K562 (cell line): ENCODE results near the gene PEX3. TPM values are rescaled to one million over a fixed set of nuclear protein-coding genes. Genes with fewer than 3 reads are reported as not detected.

Experiments used
- ATAC-seq: fragments of 200-7000 bp; cut with Tn5 transposase; 3 replicates; pipeline ENCODE4 v1.9.1; 2020; ENCODE audit warnings: moderate library complexity
- BruUV-seq: library from RNA; stranded (reverse); fragments of 400-500 nt; replicated peaks from 2 replicates; lab custom pipeline; 2021; lab: Mats Ljungman, UMichigan
- CTCF ChIA-PET: fragments of 300-600 bp; formaldehyde crosslinking; extraction: SDS; loops from one replicate; lab custom pipeline; 2021; ENCODE audit warnings: low intra/inter-chr PET ratio; lab: Yijun Ruan, JAX
- POLR2A ChIA-PET: fragments of 300-600, 350-650 bp; sonication (Branson Sonifier 250); formaldehyde crosslinking; extraction: SDS; loops from one replicate; lab custom pipeline; 2021; ENCODE audit warnings: antibody characterized with exemption, inconsistent platforms; lab: Yijun Ruan, JAX
- DNase-seq, 4 experiments: peaks; one replicate each; pipeline versions ENCODE4 v3.0.0 to v3.0.0-alpha.2; 2011 to 2018; ENCODE audit warnings: low spot score in 3 of 4, mixed read lengths in 3 of 4; ENCODE audit errors: extremely low read depth in 1 of 4
- FAIRE-seq: peaks from 2 replicates; lab custom pipeline; 2011; peaks lifted over from hg19 to GRCh38; lab: Jason Lieb, UNC
- H2AFZ ChIP-seq: 2 replicates; pipeline ENCODE4 v1.6.0; 2011; ENCODE audit warnings: low read depth, low read length, control low read depth, inconsistent platforms
- H3K27ac ChIP-seq: fragments of 200-600 bp; 3 replicates; pipeline ENCODE4 v1.8.0; 2011; ENCODE audit warnings: low read depth, mild to moderate bottlenecking, control low read depth, inconsistent platforms, low read length, moderate library complexity, mixed read lengths; ENCODE audit errors: extremely low read depth
- H3K27me3 ChIP-seq, 2 experiments: fragments of 300-600 bp in 1 of 2; 2 replicates in 1 of 2; 3 replicates in 1 of 2; pipeline versions ENCODE4 v1.6.0 to v1.8.0; 2011; ENCODE audit warnings: inconsistent platforms in 2 of 2, low read length in 2 of 2, mild to moderate bottlenecking in 1 of 2, mixed read lengths in 1 of 2, moderate library complexity in 1 of 2; ENCODE audit not compliant: control insufficient read depth in 2 of 2, insufficient read depth in 2 of 2
- H3K36me3 ChIP-seq: fragments of 300-600 bp; 3 replicates; pipeline ENCODE4 v1.8.0; 2011; ENCODE audit warnings: mild to moderate bottlenecking, low read length, inconsistent platforms; ENCODE audit not compliant: control insufficient read depth, insufficient read depth
- H3K4me1 ChIP-seq, 2 experiments: fragments of 200-600 bp in 1 of 2; replicated peaks in 1 of 2; 2 replicates in 1 of 2; 3 replicates in 1 of 2; pipeline versions ENCODE4 v1.5.1 to v1.8.0; 2011; ENCODE audit warnings: inconsistent platforms in 2 of 2, low read length in 2 of 2, mild to moderate bottlenecking in 1 of 2, mixed read lengths in 1 of 2, moderate library complexity in 1 of 2; ENCODE audit not compliant: control insufficient read depth in 2 of 2, insufficient read depth in 2 of 2
- H3K4me2 ChIP-seq: 2 replicates; pipeline ENCODE4 v1.6.1; 2011; ENCODE audit warnings: low read length, control low read depth, inconsistent platforms, mixed read lengths; ENCODE audit not compliant: insufficient read depth
- H3K4me3 ChIP-seq: fragments of 200-600 bp; sonication (generic), shearing (Covaris generic); 2 replicates; pipeline ENCODE4 v1.5.1; 2016; ENCODE audit warnings: control low read depth, inconsistent platforms
- H3K79me2 ChIP-seq: fragments of 200-600 bp; 3 replicates; pipeline ENCODE4 v1.8.0; 2011; ENCODE audit warnings: low read length, inconsistent platforms; ENCODE audit not compliant: control insufficient read depth, insufficient read depth
- H3K9ac ChIP-seq, 2 experiments: 2 replicates each; pipeline versions ENCODE4 v1.6.0 to v1.6.1; 2011; ENCODE audit warnings: low read depth in 2 of 2, low read length in 2 of 2, control low read depth in 1 of 2, inconsistent platforms in 1 of 2, mild to moderate bottlenecking in 1 of 2, mixed read lengths in 1 of 2; ENCODE audit not compliant: insufficient read depth in 1 of 2
- H3K9me1 ChIP-seq: one replicate; pipeline ENCODE4 v1.6.0; 2011; ENCODE audit warnings: inconsistent platforms, mild to moderate bottlenecking, low read length, moderate library complexity; ENCODE audit not compliant: control insufficient read depth, insufficient read depth
- H3K9me3 ChIP-seq: replicated peaks from 2 replicates; pipeline ENCODE4 v1.5.1; 2011; ENCODE audit warnings: low read depth, low read length, inconsistent platforms; ENCODE audit not compliant: control insufficient read depth, insufficient read depth
- H4K20me1 ChIP-seq: replicated peaks from 2 replicates; pipeline ENCODE4 v1.6.1; 2011; ENCODE audit warnings: low read length, inconsistent platforms, mixed read lengths; ENCODE audit not compliant: control insufficient read depth, insufficient read depth
- FOXP1 ChIP-seq: sonication (generic); formaldehyde crosslinking; IDR thresholded peaks from 2 replicates; pipeline ENCODE4 v1.8.0; 2022; ENCODE audit warnings: mild to moderate bottlenecking, missing genetic modification reagents
- JUND ChIP-seq, 2 experiments: IDR thresholded peaks; 2 replicates in 1 of 2; 3 replicates in 1 of 2; pipeline ENCODE4 v1.6.1; 2011; ENCODE audit warnings: borderline replicate concordance in 2 of 2, low read depth in 2 of 2, low read length in 2 of 2, improper control_type of control experiment in 1 of 2, missing biosample characterization in 1 of 2, missing genetic modification characterization in 1 of 2, missing genetic modification reagents in 1 of 2
- MBD2 ChIP-seq: sonication (generic); IDR thresholded peaks from 2 replicates; pipeline ENCODE4 v1.6.1; 2016; ENCODE audit warnings: low read depth, borderline replicate concordance
- PHF8 ChIP-seq: fragments of 200-600 bp; sonication (generic); IDR thresholded peaks from 2 replicates; pipeline ENCODE4 v1.6.1; 2012; ENCODE audit warnings: mixed run types, mild to moderate bottlenecking, inconsistent platforms, low read length, moderate library complexity, borderline replicate concordance
- TRIM28 ChIP-seq: fragments of 450-650 bp; IDR thresholded peaks from 2 replicates; pipeline ENCODE4 v1.6.1; 2017
- ZNF197 ChIP-seq: fragments of 200-800 bp; sonication (Bioruptor generic); IDR thresholded peaks from 2 replicates; pipeline ENCODE4 v1.6.1; 2016; ENCODE audit warnings: low read depth, missing genetic modification characterization, missing compliant biosample characterization
- WGBS: fragments of 100-300 bp; shearing (Covaris generic); methylation state at CpG from one replicate; pipeline ENCODE4 v1.1.6; 2016; ENCODE audit warnings: low coverage, mixed read lengths; ENCODE audit not compliant: insufficient coverage; ENCODE audit errors: missing lambda C conversion rate; 5-methylcytosine and 5-hydroxymethylcytosine counted together
- in situ Hi-C: fragments of 300-500 bp; cut with MboI; formaldehyde crosslinking; loops from 4 replicates; pipeline ENCODE4 v1.15.0; 2018; ENCODE audit warnings: inconsistent platforms, mixed read lengths
- intact Hi-C: fragments of 100-400 bp; cut with micrococcal nuclease; formaldehyde crosslinking; loops from 2 replicates; pipeline ENCODE4 v1.14.2; 2022
- polyA plus RNA-seq, 8 experiments: library from polyadenylated mRNA; depleted of rRNA in 4 of 8; stranded (reverse) in 5 of 8; unstranded in 3 of 8; fragments of >200 nt; fragmentation: Nextera tagmentation in 2 of 8; fragmentation: Illumina TruSeq in 1 of 8; extraction: Ambion mirVana in 2 of 8; extraction: Trizol in 1 of 8; gene quantifications; 2 replicates each; pipeline versions ENCODE4 v1.2.1 to v1.2.3, GENCODE V29; 2011 to 2014; ENCODE audit warnings: inconsistent platforms in 1 of 8, missing spikeins in 1 of 8
- total RNA-seq, 7 experiments: library from RNA; depleted of rRNA in 6 of 7; stranded (reverse); fragments of >200 nt in 6 of 7; fragmentation: Illumina TruSeq in 2 of 7; extraction: Trizol in 2 of 7; gene quantifications; 2 replicates each; pipeline versions ENCODE4 v1.2.1 to v1.2.3, GENCODE V29; 2011 to 2021; ENCODE audit warnings: low replicate concordance in 1 of 7
- TF ChIP-seq, protein P1 (sequence below): fragments of 450-650 bp; formaldehyde crosslinking; IDR thresholded peaks from 2 replicates; pipeline ENCODE4 v1.4.0; 2022; ENCODE audit warnings: mild to moderate bottlenecking, moderate library complexity
- TF ChIP-seq, protein P2 (sequence below), 2 experiments: fragments of 450-650 bp in 1 of 2; sonication (generic) in 1 of 2; formaldehyde crosslinking in 1 of 2; IDR thresholded peaks in 1 of 2; conservative IDR thresholded peaks in 1 of 2; 2 replicates each; pipeline versions ENCODE4 v1.6.1 to v1.8.1; 2016 to 2023; ENCODE audit warnings: mild to moderate bottlenecking in 2 of 2, moderate library complexity in 2 of 2, inconsistent platforms in 1 of 2, missing genetic modification reagents in 1 of 2
- TF ChIP-seq, protein P3 (sequence below): sonication (generic); formaldehyde crosslinking; IDR thresholded peaks from 2 replicates; pipeline ENCODE4 v1.8.0; 2023; ENCODE audit warnings: missing genetic modification reagents, mild to moderate bottlenecking, borderline replicate concordance
- TF ChIP-seq, protein P4 (sequence below): IDR thresholded peaks from 3 replicates; pipeline ENCODE4 v1.6.1; 2011; ENCODE audit warnings: borderline replicate concordance, mild to moderate bottlenecking, moderate library complexity; ENCODE audit not compliant: insufficient read length; ENCODE audit errors: extremely low read depth

PEX3 gene
- total and polyA plus RNA-seq, 9 of the 15 experiments (the other 6 are each of a cell fraction or from before 2014, with no cell fraction given): 17.3 to 69.6 (median 32.7) TPM

DNA sequence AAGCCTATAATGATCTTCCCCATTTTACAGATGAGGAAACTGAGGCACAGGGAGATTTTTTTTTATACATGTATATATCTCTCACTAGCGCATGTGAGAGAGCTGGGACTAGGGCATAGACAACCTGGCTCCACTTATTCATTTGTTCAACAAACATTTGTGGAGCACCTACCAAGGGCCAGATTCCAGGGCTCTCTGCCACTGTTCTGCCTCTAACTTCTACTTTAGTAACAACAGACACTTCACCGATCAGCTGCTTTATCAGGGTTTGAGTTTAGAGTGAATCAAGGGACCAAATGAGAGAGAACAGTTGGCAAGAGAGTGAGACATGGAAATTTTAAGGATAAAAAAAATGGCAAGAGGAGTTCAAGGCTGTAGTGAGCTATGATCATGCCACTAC lies 7.5 kb upstream of the PEX3 start:
- in situ Hi-C loops (no loop called here), intact Hi-C loops (no loop called here)
- H3K79me2 ChIP-seq: peaks cover 79% of the 10 kb centered on the region
- 93% methylated on average over 2 of the region's 2 CpGs for WGBS
- ChIA-PET POLR2A (interaction anchor here (1.3 kb wide), 1 partner anchor 39 kb away, joined by 3 read pairs; no protein-coding TSS in a partner anchor), CTCF (no interaction called here)
- no peaks in the 10 kb centered on the region for H4K20me1 ChIP-seq
- FAIRE-seq: no peak
- H3K4me1 ChIP-seq: peaks cover 0 to 2% of the 10 kb centered on the region in 2 experiments; a peak in 1 of 5 replicates
- no peak overlapping the region for H2AFZ ChIP-seq
- H3K9ac ChIP-seq: no peak overlapping the region
- no peaks in the 10 kb centered on the region for H3K9me3 ChIP-seq
- H3K9me1 ChIP-seq: no peaks in the 10 kb centered on the region
- H3K27ac ChIP-seq: no peak overlapping the region
- no peak for ATAC-seq
- BruUV-seq: no TSS peak
- H3K4me2 ChIP-seq: no peak overlapping the region
- peaks cover 83% of the 10 kb centered on the region for H3K36me3 ChIP-seq
- no peaks in the 10 kb centered on the region for H3K27me3 ChIP-seq
- no peak overlapping the region for H3K4me3 ChIP-seq
- DNase-seq: no peak
- TF ChIP-seq TRIM28: no peak
- TF ChIP-seq MBD2: no peak
- TF ChIP-seq FOXP1 (CRISPR knock-in tag): no peak
- TF ChIP-seq, protein P1, sequence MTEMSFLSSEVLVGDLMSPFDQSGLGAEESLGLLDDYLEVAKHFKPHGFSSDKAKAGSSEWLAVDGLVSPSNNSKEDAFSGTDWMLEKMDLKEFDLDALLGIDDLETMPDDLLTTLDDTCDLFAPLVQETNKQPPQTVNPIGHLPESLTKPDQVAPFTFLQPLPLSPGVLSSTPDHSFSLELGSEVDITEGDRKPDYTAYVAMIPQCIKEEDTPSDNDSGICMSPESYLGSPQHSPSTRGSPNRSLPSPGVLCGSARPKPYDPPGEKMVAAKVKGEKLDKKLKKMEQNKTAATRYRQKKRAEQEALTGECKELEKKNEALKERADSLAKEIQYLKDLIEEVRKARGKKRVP (CRISPR knock-in tag): no peak
- no peak for TF ChIP-seq PHF8
- TF ChIP-seq ZNF197 (CRISPR knock-in tag): no peak
- TF ChIP-seq, protein P2, sequence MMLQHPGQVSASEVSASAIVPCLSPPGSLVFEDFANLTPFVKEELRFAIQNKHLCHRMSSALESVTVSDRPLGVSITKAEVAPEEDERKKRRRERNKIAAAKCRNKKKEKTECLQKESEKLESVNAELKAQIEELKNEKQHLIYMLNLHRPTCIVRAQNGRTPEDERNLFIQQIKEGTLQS (IDR thresholded peaks at IDR 0.05): no peak
- TF ChIP-seq, protein P2 (CRISPR knock-in tag; conservative IDR thresholded peaks at IDR 0.05): no peak
- TF ChIP-seq, protein P3, sequence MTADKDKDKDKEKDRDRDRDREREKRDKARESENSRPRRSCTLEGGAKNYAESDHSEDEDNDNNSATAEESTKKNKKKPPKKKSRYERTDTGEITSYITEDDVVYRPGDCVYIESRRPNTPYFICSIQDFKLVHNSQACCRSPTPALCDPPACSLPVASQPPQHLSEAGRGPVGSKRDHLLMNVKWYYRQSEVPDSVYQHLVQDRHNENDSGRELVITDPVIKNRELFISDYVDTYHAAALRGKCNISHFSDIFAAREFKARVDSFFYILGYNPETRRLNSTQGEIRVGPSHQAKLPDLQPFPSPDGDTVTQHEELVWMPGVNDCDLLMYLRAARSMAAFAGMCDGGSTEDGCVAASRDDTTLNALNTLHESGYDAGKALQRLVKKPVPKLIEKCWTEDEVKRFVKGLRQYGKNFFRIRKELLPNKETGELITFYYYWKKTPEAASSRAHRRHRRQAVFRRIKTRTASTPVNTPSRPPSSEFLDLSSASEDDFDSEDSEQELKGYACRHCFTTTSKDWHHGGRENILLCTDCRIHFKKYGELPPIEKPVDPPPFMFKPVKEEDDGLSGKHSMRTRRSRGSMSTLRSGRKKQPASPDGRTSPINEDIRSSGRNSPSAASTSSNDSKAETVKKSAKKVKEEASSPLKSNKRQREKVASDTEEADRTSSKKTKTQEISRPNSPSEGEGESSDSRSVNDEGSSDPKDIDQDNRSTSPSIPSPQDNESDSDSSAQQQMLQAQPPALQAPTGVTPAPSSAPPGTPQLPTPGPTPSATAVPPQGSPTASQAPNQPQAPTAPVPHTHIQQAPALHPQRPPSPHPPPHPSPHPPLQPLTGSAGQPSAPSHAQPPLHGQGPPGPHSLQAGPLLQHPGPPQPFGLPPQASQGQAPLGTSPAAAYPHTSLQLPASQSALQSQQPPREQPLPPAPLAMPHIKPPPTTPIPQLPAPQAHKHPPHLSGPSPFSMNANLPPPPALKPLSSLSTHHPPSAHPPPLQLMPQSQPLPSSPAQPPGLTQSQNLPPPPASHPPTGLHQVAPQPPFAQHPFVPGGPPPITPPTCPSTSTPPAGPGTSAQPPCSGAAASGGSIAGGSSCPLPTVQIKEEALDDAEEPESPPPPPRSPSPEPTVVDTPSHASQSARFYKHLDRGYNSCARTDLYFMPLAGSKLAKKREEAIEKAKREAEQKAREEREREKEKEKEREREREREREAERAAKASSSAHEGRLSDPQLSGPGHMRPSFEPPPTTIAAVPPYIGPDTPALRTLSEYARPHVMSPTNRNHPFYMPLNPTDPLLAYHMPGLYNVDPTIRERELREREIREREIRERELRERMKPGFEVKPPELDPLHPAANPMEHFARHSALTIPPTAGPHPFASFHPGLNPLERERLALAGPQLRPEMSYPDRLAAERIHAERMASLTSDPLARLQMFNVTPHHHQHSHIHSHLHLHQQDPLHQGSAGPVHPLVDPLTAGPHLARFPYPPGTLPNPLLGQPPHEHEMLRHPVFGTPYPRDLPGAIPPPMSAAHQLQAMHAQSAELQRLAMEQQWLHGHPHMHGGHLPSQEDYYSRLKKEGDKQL (CRISPR knock-in tag): no peak
- TF ChIP-seq JUND (IDR thresholded peaks at IDR 0.05; ENCODE audit: borderline replicate concordance, low read depth, low read length): no peak
- no peak for TF ChIP-seq JUND (tag; IDR thresholded peaks at IDR 0.05; ENCODE audit: borderline replicate concordance, low read depth, low read length)
- TF ChIP-seq, protein P4, sequence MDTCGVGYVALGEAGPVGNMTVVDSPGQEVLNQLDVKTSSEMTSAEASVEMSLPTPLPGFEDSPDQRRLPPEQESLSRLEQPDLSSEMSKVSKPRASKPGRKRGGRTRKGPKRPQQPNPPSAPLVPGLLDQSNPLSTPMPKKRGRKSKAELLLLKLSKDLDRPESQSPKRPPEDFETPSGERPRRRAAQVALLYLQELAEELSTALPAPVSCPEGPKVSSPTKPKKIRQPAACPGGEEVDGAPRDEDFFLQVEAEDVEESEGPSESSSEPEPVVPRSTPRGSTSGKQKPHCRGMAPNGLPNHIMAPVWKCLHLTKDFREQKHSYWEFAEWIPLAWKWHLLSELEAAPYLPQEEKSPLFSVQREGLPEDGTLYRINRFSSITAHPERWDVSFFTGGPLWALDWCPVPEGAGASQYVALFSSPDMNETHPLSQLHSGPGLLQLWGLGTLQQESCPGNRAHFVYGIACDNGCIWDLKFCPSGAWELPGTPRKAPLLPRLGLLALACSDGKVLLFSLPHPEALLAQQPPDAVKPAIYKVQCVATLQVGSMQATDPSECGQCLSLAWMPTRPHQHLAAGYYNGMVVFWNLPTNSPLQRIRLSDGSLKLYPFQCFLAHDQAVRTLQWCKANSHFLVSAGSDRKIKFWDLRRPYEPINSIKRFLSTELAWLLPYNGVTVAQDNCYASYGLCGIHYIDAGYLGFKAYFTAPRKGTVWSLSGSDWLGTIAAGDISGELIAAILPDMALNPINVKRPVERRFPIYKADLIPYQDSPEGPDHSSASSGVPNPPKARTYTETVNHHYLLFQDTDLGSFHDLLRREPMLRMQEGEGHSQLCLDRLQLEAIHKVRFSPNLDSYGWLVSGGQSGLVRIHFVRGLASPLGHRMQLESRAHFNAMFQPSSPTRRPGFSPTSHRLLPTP: no peak
